ENCODE results near the gene ACP4.

The ACP4 gene

GRCh38 chr19:50823389-50824042 is 33.3 kb downstream of the ACP4 start, which contains the start of gene KLK1:
Gene KLK1, minus strand, starts transcription at chr19:50823787. Its CDS starts 39 bp downstream, at chr19:50823748.
- no peak for DNase-seq

- DNase-seq: no peak
Observed at GRCh38 chr19:50826492-50827240, 36.5 kb downstream of the ACP4 start.

GRCh38 chr19:50827476-50827875 is 37.3 kb downstream of the ACP4 start:
- DNase-seq: no peak

- DNase-seq: no peak
Observed at GRCh38 chr19:50829801-50830200, 39.6 kb downstream of the ACP4 start.

- DNase-seq: no peak
Observed at GRCh38 chr19:50830266-50831025, 40.2 kb downstream of the ACP4 start.

GRCh38 chr19:50831026-50831396 is 40.8 kb downstream of the ACP4 start:
- no peak for DNase-seq

- no peak for DNase-seq
Observed at GRCh38 chr19:50832666-50833065, 42.5 kb downstream of the ACP4 start.

GRCh38 chr19:50833117-50833801 is 43.0 kb downstream of the ACP4 start, which contains the start of gene KLK15:
Gene KLK15, minus strand, starts transcription at chr19:50833574. Its CDS starts 2,082 bp downstream, at chr19:50831492.
- DNase-seq: no peak

GRCh38 chr19:50833802-50834167 is 43.6 kb downstream of the ACP4 start:
- no peak for DNase-seq

- no peak for DNase-seq
Observed at GRCh38 chr19:50835103-50835784, 45.0 kb downstream of the ACP4 start.

- no peak for DNase-seq
Observed at GRCh38 chr19:50835785-50836542, 45.7 kb downstream of the ACP4 start.

- DNase-seq: no peak
Observed at GRCh38 chr19:50836543-50837195, 46.5 kb downstream of the ACP4 start.

GRCh38 chr19:50837300-50837699 is 47.1 kb downstream of the ACP4 start:
- DNase-seq: no peak

GRCh38 chr19:50838239-50838638 is 48.0 kb downstream of the ACP4 start:
- DNase-seq: no peak

GRCh38 chr19:50839712-50840655 is 49.8 kb downstream of the ACP4 start:
- no peak for DNase-seq

GRCh38 chr19:50842130-50842529 is 51.9 kb downstream of the ACP4 start:
- no peak for DNase-seq

- no peak for DNase-seq
Observed at GRCh38 chr19:50843205-50843604, 53.0 kb downstream of the ACP4 start.

GRCh38 chr19:50843701-50844221 is 53.5 kb downstream of the ACP4 start:
- no peak for DNase-seq

- DNase-seq: no peak
Observed at GRCh38 chr19:50844296-50844935, 54.2 kb downstream of the ACP4 start.

Measured in NCI-H1694 treated with DMSO at 0.1 percent for 48 hours (cell line).